ENCODE data around the gene NRAP.

Gene NRAP

DNA sequence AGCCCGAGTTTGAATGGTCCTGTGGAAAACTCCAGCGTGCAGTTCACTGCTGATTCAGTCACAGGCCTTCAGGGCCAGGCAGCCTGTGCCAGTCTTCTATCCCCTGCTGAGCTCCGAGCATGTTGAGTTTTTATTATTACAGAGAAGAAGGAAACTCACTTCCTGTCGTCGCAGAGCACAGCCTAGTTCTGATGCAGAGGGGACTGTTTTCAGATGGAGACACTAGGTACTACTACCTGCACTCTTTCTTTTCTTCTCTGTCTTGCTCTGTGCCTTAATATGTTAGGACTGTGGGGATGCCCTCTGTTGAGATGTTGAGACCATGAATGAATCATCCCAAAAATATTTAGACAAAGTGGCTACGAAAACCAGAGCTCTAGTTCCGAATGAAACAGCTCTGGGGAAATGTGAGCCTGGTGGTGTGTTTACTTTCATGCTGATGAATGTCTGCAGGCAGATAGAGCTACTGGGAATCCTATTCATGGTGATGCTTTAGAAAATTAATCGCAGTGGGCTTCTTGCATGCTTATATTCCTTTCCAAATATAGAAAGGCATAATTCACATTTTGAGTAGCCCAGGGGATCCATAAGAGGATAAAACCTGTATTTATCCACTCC, 45.5 kb upstream of the NRAP start:
- DNase-seq (ENCODE audit: extremely low spot score) = peak; percentile 30
- POLR2A ChIA-PET = no interaction called here
- CTCF ChIA-PET = no interaction called here
- TF ChIP-seq SP1 (IDR thresholded peaks at IDR 0.05) = no peak
- TF ChIP-seq LEF1 (IDR thresholded peaks at IDR 0.05; ENCODE audit: borderline replicate concordance) = no peak
- no peak for TF ChIP-seq FOXK2 (IDR thresholded peaks at IDR 0.05)
- TF ChIP-seq L3MBTL2 (conservative IDR thresholded peaks at IDR 0.05) = no peak
- TF ChIP-seq SUZ12 (IDR thresholded peaks at IDR 0.05) = no peak
- TF ChIP-seq FOXA1 (IDR thresholded peaks at IDR 0.05) = no peak
- TF ChIP-seq CTBP1 (IDR thresholded peaks at IDR 0.05; ENCODE audit: borderline replicate concordance) = no peak
- TF ChIP-seq, protein P1, sequence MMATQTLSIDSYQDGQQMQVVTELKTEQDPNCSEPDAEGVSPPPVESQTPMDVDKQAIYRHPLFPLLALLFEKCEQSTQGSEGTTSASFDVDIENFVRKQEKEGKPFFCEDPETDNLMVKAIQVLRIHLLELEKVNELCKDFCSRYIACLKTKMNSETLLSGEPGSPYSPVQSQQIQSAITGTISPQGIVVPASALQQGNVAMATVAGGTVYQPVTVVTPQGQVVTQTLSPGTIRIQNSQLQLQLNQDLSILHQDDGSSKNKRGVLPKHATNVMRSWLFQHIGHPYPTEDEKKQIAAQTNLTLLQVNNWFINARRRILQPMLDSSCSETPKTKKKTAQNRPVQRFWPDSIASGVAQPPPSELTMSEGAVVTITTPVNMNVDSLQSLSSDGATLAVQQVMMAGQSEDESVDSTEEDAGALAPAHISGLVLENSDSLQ (IDR thresholded peaks at IDR 0.05) = no peak
- TF ChIP-seq BHLHE40 (IDR thresholded peaks at IDR 0.05; ENCODE audit: borderline replicate concordance) = no peak
- TF ChIP-seq ZNF384 (IDR thresholded peaks at IDR 0.05) = no peak
- no peak for TF ChIP-seq ARNT (IDR thresholded peaks at IDR 0.05)
- TF ChIP-seq ELF4 (IDR thresholded peaks at IDR 0.05) = no peak

GRCh38 chr10:113708640-113709039, 44.8 kb upstream of the NRAP start:
- CTCF ChIA-PET = no interaction called here
- TF ChIP-seq ELF4 (IDR thresholded peaks at IDR 0.05) = no peak
- POLR2A ChIA-PET = no interaction called here
- no peak for DNase-seq (ENCODE audit: extremely low spot score)

DNA sequence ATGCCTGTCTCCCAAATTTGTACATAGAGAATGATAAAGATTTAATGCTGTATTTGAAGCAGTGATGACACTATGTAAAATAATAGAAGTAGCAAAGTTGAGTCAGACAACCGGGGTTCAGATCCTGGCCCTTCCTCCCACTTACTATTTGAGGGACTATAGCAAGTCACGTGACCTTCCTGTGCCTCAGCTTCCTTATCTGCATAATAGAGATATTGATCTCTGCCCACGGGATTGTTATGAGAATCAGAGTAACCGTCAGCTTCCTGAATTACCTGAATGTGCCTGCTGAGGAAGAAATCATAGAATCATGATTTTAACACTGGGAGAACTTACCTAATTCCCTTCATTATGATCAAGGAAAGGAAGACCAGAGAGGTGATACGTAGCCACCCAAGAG, 42.8 kb upstream of the NRAP start:
- TF ChIP-seq LEF1 (IDR thresholded peaks at IDR 0.05; ENCODE audit: borderline replicate concordance) (no peak), TARDBP (IDR thresholded peaks at IDR 0.05) (no peak), ARNT (IDR thresholded peaks at IDR 0.05) (no peak), ELF4 (IDR thresholded peaks at IDR 0.05) (no peak), FOXA1 (IDR thresholded peaks at IDR 0.05) (no peak), CTBP1 (IDR thresholded peaks at IDR 0.05; ENCODE audit: borderline replicate concordance) (no peak), FOXK2 (IDR thresholded peaks at IDR 0.05) (no peak), FOXM1 (IDR thresholded peaks at IDR 0.05; ENCODE audit: borderline replicate concordance) (no peak), SP1 (IDR thresholded peaks at IDR 0.05) (no peak)
- TF ChIP-seq, protein P1 (IDR thresholded peaks at IDR 0.05) = no peak
- ChIA-PET POLR2A (no interaction called here), CTCF (no interaction called here)
- DNase-seq (ENCODE audit: extremely low spot score) = no peak

- CTCF ChIA-PET = interaction anchor here (1.0 kb wide), 1 partner anchor 363 kb away, joined by 3 read pairs; no protein-coding TSS in a partner anchor
- POLR2A ChIA-PET = no interaction called here
- TF ChIP-seq BHLHE40 (IDR thresholded peaks at IDR 0.05; ENCODE audit: borderline replicate concordance) (no peak), HDGF (IDR thresholded peaks at IDR 0.05; ENCODE audit: borderline replicate concordance) (no peak), L3MBTL2 (conservative IDR thresholded peaks at IDR 0.05) (no peak), FOXK2 (IDR thresholded peaks at IDR 0.05) (no peak), FOXM1 (IDR thresholded peaks at IDR 0.05; ENCODE audit: borderline replicate concordance) (no peak), ELF4 (IDR thresholded peaks at IDR 0.05) (no peak), SP1 (IDR thresholded peaks at IDR 0.05) (no peak), TARDBP (IDR thresholded peaks at IDR 0.05) (no peak), FOXA1 (IDR thresholded peaks at IDR 0.05) (no peak), ZNF384 (IDR thresholded peaks at IDR 0.05) (no peak), ARNT (IDR thresholded peaks at IDR 0.05) (no peak), NFRKB (IDR thresholded peaks at IDR 0.05) (no peak), SUZ12 (IDR thresholded peaks at IDR 0.05) (no peak), CTBP1 (IDR thresholded peaks at IDR 0.05; ENCODE audit: borderline replicate concordance) (no peak), LEF1 (IDR thresholded peaks at IDR 0.05; ENCODE audit: borderline replicate concordance) (no peak)
- TF ChIP-seq, protein P1 (IDR thresholded peaks at IDR 0.05) = no peak
- DNase-seq (ENCODE audit: extremely low spot score) = no peak
Measured at GRCh38 chr10:113705344-113705652, 41.5 kb upstream of the NRAP start.

GRCh38 chr10:113704637-113705343, 40.9 kb upstream of the NRAP start:
- no peak for TF ChIP-seq TARDBP (IDR thresholded peaks at IDR 0.05)
- TF ChIP-seq FOXA1 (IDR thresholded peaks at IDR 0.05) = no peak
- no peak for TF ChIP-seq CTBP1 (IDR thresholded peaks at IDR 0.05; ENCODE audit: borderline replicate concordance)
- TF ChIP-seq NFRKB (IDR thresholded peaks at IDR 0.05) = no peak
- no peak for TF ChIP-seq BHLHE40 (IDR thresholded peaks at IDR 0.05; ENCODE audit: borderline replicate concordance)
- no peak for TF ChIP-seq ARNT (IDR thresholded peaks at IDR 0.05)
- no peak for TF ChIP-seq FOXM1 (IDR thresholded peaks at IDR 0.05; ENCODE audit: borderline replicate concordance)
- no peak for TF ChIP-seq ZNF384 (IDR thresholded peaks at IDR 0.05)
- no peak for TF ChIP-seq L3MBTL2 (conservative IDR thresholded peaks at IDR 0.05)
- TF ChIP-seq SP1 (IDR thresholded peaks at IDR 0.05) = no peak
- TF ChIP-seq, protein P1 (IDR thresholded peaks at IDR 0.05) = no peak
- no peak for TF ChIP-seq FOXK2 (IDR thresholded peaks at IDR 0.05)
- no peak for TF ChIP-seq LEF1 (IDR thresholded peaks at IDR 0.05; ENCODE audit: borderline replicate concordance)
- TF ChIP-seq ELF4 (IDR thresholded peaks at IDR 0.05) = no peak
- no peak for TF ChIP-seq SUZ12 (IDR thresholded peaks at IDR 0.05)
- no peak for TF ChIP-seq HDGF (IDR thresholded peaks at IDR 0.05; ENCODE audit: borderline replicate concordance)
- CTCF ChIA-PET = interaction anchor here (0.5 to 1.0 kb wide), 8 partner anchors 14 to 1099 kb away, joined by 3 to 9 read pairs (median 4); no protein-coding TSS in a partner anchor
- POLR2A ChIA-PET = no interaction called here
- DNase-seq (ENCODE audit: extremely low spot score) = peak; percentile 50
